ENCODE measurements around the gene KCNIP1.

The KCNIP1 gene

GRCh38 chr5:170534941-170535340 lies 31.1 kb downstream of the KCNIP1 start:
- no CpG with 5 or more reads among the region's 7 CpGs for WGBS (ENCODE audit: extremely low coverage, insufficient coverage, insufficient read length)
- H3K4me1 ChIP-seq (ENCODE audit: control insufficient read depth in 1 of 2, insufficient read depth in 2 of 2, low read length in 2 of 2): no peaks in the 10 kb centered on the region

GRCh38 chr5:170536525-170536924 lies 32.7 kb downstream of the KCNIP1 start:
- DNase-seq: no peak
- Histone ChIP-seq H3K36me3 (ENCODE audit: control insufficient read depth in 1 of 2, insufficient read depth in 2 of 2, low read length in 2 of 2) (no peaks in the 10 kb centered on the region), H4K91ac (ENCODE audit: low read depth, low read length) (no peak overlapping the region), H4K8ac (ENCODE audit: low read depth, low read length) (no peak overlapping the region), H2AFZ (ENCODE audit: insufficient read depth, low read length, poor library complexity) (no peak overlapping the region), H3K4me3 (ENCODE audit: low read depth, low read length) (no peak overlapping the region), H2BK5ac (ENCODE audit: low read depth, low read length, poor library complexity) (no peak overlapping the region), H3K4me2 (ENCODE audit: low read length) (no peak overlapping the region), H2AK5ac (ENCODE audit: low read length) (no peak overlapping the region), H2BK12ac (ENCODE audit: low read length) (no peak overlapping the region), H3K4me1 (ENCODE audit: control insufficient read depth in 1 of 2, insufficient read depth in 2 of 2, low read length in 2 of 2) (no peaks in the 10 kb centered on the region), H3K27me3 (ENCODE audit: insufficient read depth, low read length) (no peaks in the 10 kb centered on the region), H3K27ac (ENCODE audit: low read depth, low read length) (no peak overlapping the region), H2BK120ac (ENCODE audit: insufficient read depth, low read length, poor library complexity) (no peak overlapping the region), H3K9ac (ENCODE audit: low read length) (no peak overlapping the region), H4K12ac (ENCODE audit: low read depth, low read length) (no peak overlapping the region), H3K23ac (ENCODE audit: low read length) (no peak overlapping the region), H3K79me2 (ENCODE audit: control insufficient read depth, insufficient read depth, low read length, poor library complexity) (no peaks in the 10 kb centered on the region), H3K14ac (ENCODE audit: low read length) (no peak overlapping the region), H3K4ac (ENCODE audit: low read depth, low read length) (no peak overlapping the region), H3K18ac (ENCODE audit: low read length) (no peak overlapping the region), H3K79me1 (ENCODE audit: low read length) (no peaks in the 10 kb centered on the region), H3K9me3 (ENCODE audit: insufficient read depth, low read depth, low read length) (no peaks in the 10 kb centered on the region)
- no CpG with 5 or more reads among the region's 4 CpGs for WGBS (ENCODE audit: extremely low coverage, insufficient coverage, insufficient read length)

More at GRCh38 chr5:170534941-170535340, 31.1 kb downstream of the KCNIP1 start:
- Histone ChIP-seq H2BK5ac (ENCODE audit: low read depth, low read length, poor library complexity) (no peak overlapping the region), H3K27me3 (ENCODE audit: insufficient read depth, low read length) (no peaks in the 10 kb centered on the region), H3K79me2 (ENCODE audit: control insufficient read depth, insufficient read depth, low read length, poor library complexity) (no peaks in the 10 kb centered on the region), H4K91ac (ENCODE audit: low read depth, low read length) (no peak overlapping the region), H2BK12ac (ENCODE audit: low read length) (no peak overlapping the region), H2AFZ (ENCODE audit: insufficient read depth, low read length, poor library complexity) (no peak overlapping the region), H3K14ac (ENCODE audit: low read length) (no peak overlapping the region), H3K4me2 (ENCODE audit: low read length) (no peak overlapping the region), H2AK5ac (ENCODE audit: low read length) (no peak overlapping the region), H3K4ac (ENCODE audit: low read depth, low read length) (no peak overlapping the region), H4K8ac (ENCODE audit: low read depth, low read length) (no peak overlapping the region), H3K23ac (ENCODE audit: low read length) (no peak overlapping the region), H3K4me3 (ENCODE audit: low read depth, low read length) (no peak overlapping the region), H3K79me1 (ENCODE audit: low read length) (no peaks in the 10 kb centered on the region), H3K18ac (ENCODE audit: low read length) (no peak overlapping the region), H3K9me3 (ENCODE audit: insufficient read depth, low read depth, low read length) (no peaks in the 10 kb centered on the region), H3K36me3 (ENCODE audit: control insufficient read depth in 1 of 2, insufficient read depth in 2 of 2, low read length in 2 of 2) (no peaks in the 10 kb centered on the region), H3K27ac (ENCODE audit: low read depth, low read length) (no peak overlapping the region), H3K9ac (ENCODE audit: low read length) (no peak overlapping the region), H2BK120ac (ENCODE audit: insufficient read depth, low read length, poor library complexity) (no peak overlapping the region), H4K12ac (ENCODE audit: low read depth, low read length) (no peak overlapping the region)
- no peak for DNase-seq

GRCh38 chr5:170537451-170538095 lies 33.8 kb downstream of the KCNIP1 start:
- no peak overlapping the region for H2BK120ac ChIP-seq (ENCODE audit: insufficient read depth, low read length, poor library complexity)
- no peak overlapping the region for H2BK5ac ChIP-seq (ENCODE audit: low read depth, low read length, poor library complexity)
- no peak overlapping the region for H3K4ac ChIP-seq (ENCODE audit: low read depth, low read length)
- no peak overlapping the region for H3K23ac ChIP-seq (ENCODE audit: low read length)
- H3K4me3 ChIP-seq (ENCODE audit: low read depth, low read length): no peak overlapping the region
- no peaks in the 10 kb centered on the region for H3K9me3 ChIP-seq (ENCODE audit: insufficient read depth, low read depth, low read length)
- no peak overlapping the region for H3K9ac ChIP-seq (ENCODE audit: low read length)
- H3K14ac ChIP-seq (ENCODE audit: low read length): no peak overlapping the region
- no peaks in the 10 kb centered on the region for H3K27me3 ChIP-seq (ENCODE audit: insufficient read depth, low read length)
- no peaks in the 10 kb centered on the region for H3K4me1 ChIP-seq (ENCODE audit: control insufficient read depth in 1 of 2, insufficient read depth in 2 of 2, low read length in 2 of 2)
- no peak overlapping the region for H3K27ac ChIP-seq (ENCODE audit: low read depth, low read length)
- no peak overlapping the region for H2AK5ac ChIP-seq (ENCODE audit: low read length)
- no CpG with 5 or more reads among the region's 8 CpGs for WGBS (ENCODE audit: extremely low coverage, insufficient coverage, insufficient read length)
- no peak overlapping the region for H4K8ac ChIP-seq (ENCODE audit: low read depth, low read length)
- DNase-seq: no peak
- H4K12ac ChIP-seq (ENCODE audit: low read depth, low read length): no peak overlapping the region
- H3K79me2 ChIP-seq (ENCODE audit: control insufficient read depth, insufficient read depth, low read length, poor library complexity): no peaks in the 10 kb centered on the region
- no peak overlapping the region for H4K91ac ChIP-seq (ENCODE audit: low read depth, low read length)
- no peak overlapping the region for H2BK12ac ChIP-seq (ENCODE audit: low read length)
- no peak overlapping the region for H2AFZ ChIP-seq (ENCODE audit: insufficient read depth, low read length, poor library complexity)
- H3K79me1 ChIP-seq (ENCODE audit: low read length): no peaks in the 10 kb centered on the region
- H3K36me3 ChIP-seq (ENCODE audit: control insufficient read depth in 1 of 2, insufficient read depth in 2 of 2, low read length in 2 of 2): no peaks in the 10 kb centered on the region
- H3K18ac ChIP-seq (ENCODE audit: low read length): no peak overlapping the region
- no peak overlapping the region for H3K4me2 ChIP-seq (ENCODE audit: low read length)

GRCh38 chr5:170538096-170538465 lies 34.3 kb downstream of the KCNIP1 start:
- Histone ChIP-seq H2BK12ac (ENCODE audit: low read length) (no peak overlapping the region), H4K91ac (ENCODE audit: low read depth, low read length) (no peak overlapping the region), H3K14ac (ENCODE audit: low read length) (no peak overlapping the region), H3K79me1 (ENCODE audit: low read length) (no peaks in the 10 kb centered on the region), H3K4me2 (ENCODE audit: low read length) (no peak overlapping the region), H3K9ac (ENCODE audit: low read length) (no peak overlapping the region), H2AK5ac (ENCODE audit: low read length) (no peak overlapping the region), H3K4me3 (ENCODE audit: low read depth, low read length) (no peak overlapping the region), H3K79me2 (ENCODE audit: control insufficient read depth, insufficient read depth, low read length, poor library complexity) (no peaks in the 10 kb centered on the region), H3K4ac (ENCODE audit: low read depth, low read length) (no peak overlapping the region), H4K8ac (ENCODE audit: low read depth, low read length) (no peak overlapping the region), H3K23ac (ENCODE audit: low read length) (no peak overlapping the region), H3K27me3 (ENCODE audit: insufficient read depth, low read length) (no peaks in the 10 kb centered on the region), H3K4me1 (ENCODE audit: control insufficient read depth in 1 of 2, insufficient read depth in 2 of 2, low read length in 2 of 2) (no peaks in the 10 kb centered on the region), H3K36me3 (ENCODE audit: control insufficient read depth in 1 of 2, insufficient read depth in 2 of 2, low read length in 2 of 2) (no peaks in the 10 kb centered on the region), H2AFZ (ENCODE audit: insufficient read depth, low read length, poor library complexity) (no peak overlapping the region), H2BK5ac (ENCODE audit: low read depth, low read length, poor library complexity) (no peak overlapping the region), H3K9me3 (ENCODE audit: insufficient read depth, low read depth, low read length) (no peaks in the 10 kb centered on the region), H2BK120ac (ENCODE audit: insufficient read depth, low read length, poor library complexity) (no peak overlapping the region), H3K27ac (ENCODE audit: low read depth, low read length) (no peak overlapping the region), H4K12ac (ENCODE audit: low read depth, low read length) (no peak overlapping the region), H3K18ac (ENCODE audit: low read length) (no peak overlapping the region)
- no peak for DNase-seq
- no CpG with 5 or more reads among the region's 3 CpGs for WGBS (ENCODE audit: extremely low coverage, insufficient coverage, insufficient read length)

Measured in trophoblast cell (in vitro differentiated cells and primary cell).